Activated CD8-positive, alpha-beta memory T cell treated with anti-CD3 and anti-CD28 coated beads, Interleukin-2, amount 10 ng/mL, durations not matched to agents 7 days and 5 days (primary cell): ENCODE measurements around the gene MAD1L1. TPM values are rescaled to one million over a fixed set of nuclear protein-coding genes. Genes with fewer than 3 reads are reported as not detected.

Experiments
- ATAC-seq: fragments of 150-1000 bp; cut with Tn5 transposase; one replicate; pipeline ENCODE4 v1.10.0; 2021; ENCODE audit warnings: moderate library complexity
- CTCF ChIA-PET: fragments of 350-600 bp; sonication (Branson Sonifier 250); formaldehyde crosslinking; loops from one replicate; lab custom pipeline; 2021; ENCODE audit warnings: antibody characterized with exemption; lab: Charles Lee
- DNase-seq: peaks from one replicate; pipeline ENCODE4 v3.0.0-alpha.2; 2020
- H3K27ac Mint-ChIP-seq: one replicate; pipeline ENCODE4 v1.8.0; 2021; ENCODE audit warnings: mild to moderate bottlenecking, mixed read lengths
- H3K27me3 Mint-ChIP-seq: one replicate; pipeline ENCODE4 v1.8.0; 2021; ENCODE audit warnings: mixed read lengths
- H3K36me3 Mint-ChIP-seq: one replicate; pipeline ENCODE4 v1.8.0; 2021; ENCODE audit warnings: mild to moderate bottlenecking, mixed read lengths
- H3K4me1 Mint-ChIP-seq: one replicate; pipeline ENCODE4 v1.8.0; 2021; ENCODE audit warnings: mixed read lengths
- H3K4me3 Mint-ChIP-seq: one replicate; pipeline ENCODE4 v1.8.0; 2021; ENCODE audit warnings: mild to moderate bottlenecking, moderate library complexity, mixed read lengths
- H3K9me3 Mint-ChIP-seq: one replicate; pipeline ENCODE4 v1.8.0; 2022; ENCODE audit warnings: low read depth, mixed read lengths
- total RNA-seq, 2 experiments: library from RNA; stranded (reverse); gene quantifications; one replicate each; pipeline ENCODE4 v1.2.3, GENCODE V29; 2021

MAD1L1 gene
- total RNA-seq, 2 experiments from 2014 or later, result 60.0 to 97.7 TPM

DNA sequence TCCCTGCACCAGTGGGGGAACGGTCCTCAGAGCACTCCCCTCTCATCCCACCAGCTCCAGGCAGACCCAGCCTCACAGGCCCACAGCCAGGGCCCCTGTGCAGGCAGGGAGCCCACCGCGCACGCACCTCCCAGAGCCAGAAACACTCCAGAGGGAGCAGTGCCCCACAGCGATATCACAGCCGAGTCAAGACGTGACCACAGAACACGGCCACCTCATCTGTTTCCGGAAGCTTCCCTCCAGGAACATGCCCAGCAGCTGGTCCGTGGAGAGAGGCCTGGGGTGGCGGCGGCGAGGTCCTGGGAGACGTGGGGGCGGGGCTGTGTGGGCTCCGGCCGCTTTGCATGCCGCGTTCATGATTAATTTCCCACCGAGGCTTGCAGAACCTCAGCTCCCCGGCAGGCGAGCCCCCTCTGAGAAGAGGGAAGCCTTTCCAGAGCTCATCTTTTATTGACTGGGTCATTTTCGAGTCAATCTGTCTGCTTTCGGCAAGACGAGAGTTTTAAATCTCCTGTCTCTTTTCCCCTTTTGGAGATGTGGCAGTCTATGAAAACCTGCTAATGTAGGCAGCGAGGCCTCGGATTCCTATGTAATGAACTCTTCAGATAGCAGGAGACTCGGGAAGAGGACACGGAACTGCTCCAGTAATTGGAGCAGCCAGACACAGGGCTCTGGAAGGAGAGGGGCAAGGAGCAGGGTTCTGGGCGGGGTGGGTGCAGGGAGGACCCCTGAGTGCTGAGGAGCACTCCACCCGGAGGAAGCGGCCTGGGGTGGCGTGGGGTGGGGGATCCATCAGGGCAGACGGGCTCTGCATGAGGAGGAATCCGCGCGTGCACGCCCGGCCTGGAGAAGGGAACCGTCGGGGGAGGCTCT, 319.9 kb downstream of the MAD1L1 start:
- ATAC-seq, result no peak
- Mint-ChIP-seq H3K27me3 (no peaks in the 10 kb centered on the region), H3K27ac (no peak overlapping the region), H3K4me3 (no peak overlapping the region), H3K4me1 (no peaks in the 10 kb centered on the region), H3K9me3 (no peaks in the 10 kb centered on the region), H3K36me3 (no peaks in the 10 kb centered on the region)
- CTCF ChIA-PET, result interaction anchor here (0.6 kb wide), 1 partner anchor 245 kb away, joined by 3 read pairs; no protein-coding TSS in a partner anchor
- DNase-seq, result no peak

DNA sequence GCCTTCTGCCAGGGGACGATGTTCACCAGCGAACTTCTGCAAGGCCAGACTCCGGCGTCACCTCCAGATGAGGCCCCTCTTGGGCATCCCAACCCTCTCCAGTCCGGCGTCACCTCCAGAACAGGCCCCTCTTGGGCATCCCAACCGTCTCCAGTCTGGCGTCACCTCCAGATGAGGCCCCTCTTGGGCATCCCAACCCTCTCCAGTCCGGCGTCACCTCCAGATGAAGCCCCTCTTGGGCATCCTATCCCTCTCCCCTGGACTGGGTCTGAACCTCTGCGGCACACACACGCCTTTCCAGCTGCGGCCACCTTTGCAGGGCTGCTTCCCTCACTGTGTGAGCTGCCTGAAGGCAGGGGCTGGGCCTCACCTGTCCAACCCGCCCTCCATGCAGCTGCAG, 321.2 kb downstream of the MAD1L1 start:
- H3K4me3 Mint-ChIP-seq, result no peak overlapping the region
- H3K9me3 Mint-ChIP-seq, result no peaks in the 10 kb centered on the region
- no peak overlapping the region for H3K27ac Mint-ChIP-seq
- CTCF ChIA-PET, result no interaction called here
- DNase-seq (no peak), ATAC-seq (no peak)
- H3K27me3 Mint-ChIP-seq, result no peaks in the 10 kb centered on the region
- no peaks in the 10 kb centered on the region for H3K4me1 Mint-ChIP-seq
- H3K36me3 Mint-ChIP-seq, result no peaks in the 10 kb centered on the region

DNA sequence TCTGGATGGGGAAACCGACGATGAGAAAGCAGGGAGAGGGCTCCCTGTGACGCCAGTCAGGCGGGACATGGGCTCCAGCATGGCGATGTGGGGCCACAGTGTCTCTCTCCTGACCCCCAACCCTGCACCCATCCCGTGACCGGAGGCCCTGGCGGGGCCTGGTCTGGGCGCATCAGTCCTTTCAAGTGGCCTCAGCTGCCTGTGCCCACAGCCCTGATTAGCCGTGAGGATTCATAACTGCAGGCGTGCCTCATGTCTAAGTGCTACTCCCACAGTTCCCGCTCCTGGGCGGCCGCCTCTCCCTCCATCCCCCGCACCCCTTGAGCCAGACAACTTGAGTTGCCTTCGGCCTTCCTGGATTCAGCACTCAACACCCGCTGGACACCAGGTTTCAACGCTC, 321.9 kb downstream of the MAD1L1 start:
- no peaks in the 10 kb centered on the region for H3K36me3 Mint-ChIP-seq
- H3K27me3 Mint-ChIP-seq, result no peaks in the 10 kb centered on the region
- no peaks in the 10 kb centered on the region for H3K9me3 Mint-ChIP-seq
- H3K4me1 Mint-ChIP-seq, result no peaks in the 10 kb centered on the region
- DNase-seq, result no peak
- H3K4me3 Mint-ChIP-seq, result no peak overlapping the region
- CTCF ChIA-PET, result no interaction called here
- no peak overlapping the region for H3K27ac Mint-ChIP-seq
- ATAC-seq, result no peak

DNA sequence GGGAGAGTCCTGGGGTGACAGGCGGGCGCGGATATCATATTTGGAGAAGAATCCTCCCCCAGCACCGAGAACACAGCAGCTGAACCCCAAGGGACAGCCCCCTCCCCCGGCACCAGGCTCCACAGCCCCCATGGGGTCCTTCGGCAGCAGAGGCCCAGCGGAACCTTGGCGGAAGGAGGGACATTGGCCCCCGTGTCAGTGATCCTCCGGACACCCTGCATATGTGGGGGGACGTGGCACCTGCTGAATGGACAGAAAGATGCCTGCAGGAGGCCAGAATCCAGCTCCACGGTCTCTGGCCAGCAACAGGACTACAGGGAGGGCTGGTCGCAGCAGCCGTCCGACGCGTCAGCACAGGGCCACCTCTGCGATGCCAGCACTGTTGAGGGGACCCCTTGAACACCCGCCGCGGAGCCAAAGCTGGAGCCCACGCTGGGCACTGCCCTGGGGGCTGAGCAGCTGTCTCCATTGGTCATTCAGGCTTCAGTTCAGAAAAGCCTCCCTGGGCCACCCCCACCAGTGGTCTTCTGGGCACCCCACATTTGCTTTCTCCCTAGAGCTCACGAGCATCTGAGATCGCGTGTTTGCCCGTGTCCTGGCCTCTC, 322.6 kb downstream of the MAD1L1 start:
- Mint-ChIP-seq H3K4me1 (no peaks in the 10 kb centered on the region), H3K27me3 (no peaks in the 10 kb centered on the region), H3K36me3 (no peaks in the 10 kb centered on the region), H3K9me3 (no peaks in the 10 kb centered on the region), H3K4me3 (no peak overlapping the region), H3K27ac (no peak overlapping the region)
- ATAC-seq (no peak), DNase-seq (no peak)
- CTCF ChIA-PET, result no interaction called here

DNA sequence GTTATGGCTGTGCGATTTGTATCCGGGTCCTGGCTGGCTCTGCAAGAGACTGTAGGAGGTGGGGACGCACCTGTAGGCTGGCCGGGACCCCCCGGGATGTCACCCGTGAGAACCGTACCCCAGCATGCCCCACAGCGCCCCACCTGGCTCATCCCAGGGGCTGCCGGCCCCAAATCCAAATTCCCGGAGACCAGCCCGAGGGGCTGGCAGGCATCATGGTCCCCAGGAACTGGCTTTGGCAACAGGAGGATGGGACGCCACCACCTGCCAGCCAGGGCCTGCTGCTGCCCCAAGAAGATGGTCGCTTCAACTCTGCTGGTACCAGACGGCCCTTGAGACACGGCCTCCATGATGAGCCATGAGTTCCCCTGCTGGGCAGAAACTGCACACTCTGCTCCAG, 323.3 kb downstream of the MAD1L1 start:
- DNase-seq, result no peak
- CTCF ChIA-PET, result no interaction called here
- H3K4me3 Mint-ChIP-seq, result no peak overlapping the region
- no peaks in the 10 kb centered on the region for H3K4me1 Mint-ChIP-seq
- no peaks in the 10 kb centered on the region for H3K27me3 Mint-ChIP-seq
- H3K27ac Mint-ChIP-seq, result no peak overlapping the region
- no peaks in the 10 kb centered on the region for H3K9me3 Mint-ChIP-seq
- no peak for ATAC-seq
- H3K36me3 Mint-ChIP-seq, result no peaks in the 10 kb centered on the region

DNA sequence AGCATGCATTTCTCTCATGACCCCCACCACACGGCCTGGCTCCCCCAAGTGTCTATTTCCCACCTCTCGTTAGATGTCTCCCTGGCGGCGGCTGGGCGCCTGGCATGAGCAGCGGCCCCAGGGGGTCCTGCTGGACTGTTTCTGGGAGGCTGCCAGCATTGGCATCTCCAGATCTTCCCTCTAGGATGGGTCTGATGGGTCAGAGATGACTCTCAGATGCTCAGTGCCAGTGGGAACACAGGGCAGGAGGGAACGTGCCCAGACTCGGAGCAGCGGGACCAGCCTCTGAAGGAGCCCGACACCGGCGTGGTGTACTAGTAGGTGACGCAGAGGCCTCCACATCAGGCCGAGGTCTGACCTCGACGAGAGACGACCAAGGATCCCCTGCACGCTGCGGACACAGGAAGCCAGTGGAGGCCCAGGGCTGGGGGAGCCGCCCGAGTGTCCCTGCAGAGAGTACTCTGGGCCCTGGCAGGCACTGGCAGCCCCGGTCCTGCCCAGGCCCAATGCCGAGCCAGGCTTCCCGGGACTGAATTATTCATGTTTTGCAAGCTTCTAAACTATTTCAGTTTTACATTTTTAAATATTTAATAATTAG, 323.8 kb downstream of the MAD1L1 start:
- Mint-ChIP-seq H3K4me1 (no peaks in the 10 kb centered on the region), H3K36me3 (no peaks in the 10 kb centered on the region), H3K4me3 (no peak overlapping the region), H3K27me3 (no peaks in the 10 kb centered on the region), H3K9me3 (no peaks in the 10 kb centered on the region), H3K27ac (no peak overlapping the region)
- CTCF ChIA-PET, result no interaction called here
- DNase-seq, result no peak
- ATAC-seq, result no peak

DNA sequence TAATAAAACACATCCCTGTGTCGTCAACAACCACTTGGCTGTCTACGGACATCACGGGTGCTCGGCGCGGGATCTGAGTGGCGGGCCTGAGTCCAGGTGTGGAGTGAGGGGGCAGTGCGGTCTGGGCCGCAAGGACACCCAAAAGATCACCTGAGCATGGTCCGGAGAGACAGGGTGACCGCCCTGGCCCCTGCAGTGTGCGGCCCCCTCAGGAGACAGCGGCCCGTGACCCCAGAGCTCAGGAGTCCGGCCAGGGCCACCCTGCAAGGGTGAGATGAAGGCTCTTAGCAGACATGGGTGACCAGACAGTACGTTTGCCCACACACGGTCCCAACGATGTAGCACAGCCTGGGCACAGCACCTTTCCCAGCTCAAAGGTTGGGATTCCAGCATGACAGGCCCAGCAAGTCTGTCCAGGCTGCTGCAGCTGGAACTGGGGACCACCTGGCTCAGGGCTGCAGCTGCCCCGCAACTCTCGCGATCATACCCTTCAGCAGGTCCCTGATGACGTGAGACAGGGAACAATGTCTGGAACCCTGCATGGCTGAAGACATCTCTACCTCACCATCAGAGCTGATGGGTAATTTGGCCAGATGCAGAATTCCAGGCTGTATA, 324.9 kb downstream of the MAD1L1 start:
- Mint-ChIP-seq H3K27me3 (no peaks in the 10 kb centered on the region), H3K27ac (no peak overlapping the region), H3K36me3 (no peaks in the 10 kb centered on the region), H3K9me3 (no peaks in the 10 kb centered on the region), H3K4me1 (no peaks in the 10 kb centered on the region), H3K4me3 (no peak overlapping the region)
- CTCF ChIA-PET, result no interaction called here
- ATAC-seq (no peak), DNase-seq (no peak)

DNA sequence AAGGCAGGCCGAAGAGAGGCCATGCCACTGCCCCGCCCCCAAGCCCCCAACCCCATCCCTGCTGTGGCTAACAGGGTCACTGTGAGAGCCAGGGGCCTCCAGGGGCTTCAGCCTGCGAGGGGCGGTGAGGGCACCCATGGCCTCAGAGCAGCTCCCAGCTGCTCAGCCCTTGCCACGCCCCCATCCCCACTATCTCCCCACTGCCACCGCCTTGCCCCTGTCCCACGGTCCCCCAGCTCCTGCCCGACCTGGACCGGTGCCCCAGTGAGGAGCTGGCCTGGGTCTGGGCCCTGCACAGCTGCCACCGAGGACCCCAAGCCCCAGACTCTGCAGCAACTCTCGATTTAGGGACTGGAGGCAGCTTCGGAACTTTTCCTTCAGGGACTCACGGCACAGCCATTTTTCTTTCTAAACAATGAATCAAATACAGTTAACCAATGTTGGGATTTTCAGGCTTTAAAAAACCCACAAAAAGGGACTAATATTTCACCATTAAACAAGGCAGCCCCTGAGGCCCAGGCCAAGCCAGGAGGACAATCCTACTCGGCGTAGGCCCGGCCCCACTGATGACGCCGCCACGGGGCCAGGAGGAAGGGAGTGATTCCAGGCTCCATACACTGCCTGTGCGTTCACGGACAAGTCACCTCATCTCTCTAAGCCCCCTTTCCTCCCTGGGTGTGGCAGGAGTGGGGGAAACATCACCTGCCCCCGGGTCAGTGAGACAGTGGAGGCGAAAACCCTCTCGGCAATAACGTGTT, 325.6 kb downstream of the MAD1L1 start:
- Mint-ChIP-seq H3K4me1 (no peaks in the 10 kb centered on the region), H3K9me3 (no peaks in the 10 kb centered on the region), H3K27ac (no peak overlapping the region), H3K36me3 (no peaks in the 10 kb centered on the region), H3K27me3 (no peaks in the 10 kb centered on the region), H3K4me3 (no peak overlapping the region)
- CTCF ChIA-PET, result no interaction called here
- ATAC-seq, result no peak
- no peak for DNase-seq

DNA sequence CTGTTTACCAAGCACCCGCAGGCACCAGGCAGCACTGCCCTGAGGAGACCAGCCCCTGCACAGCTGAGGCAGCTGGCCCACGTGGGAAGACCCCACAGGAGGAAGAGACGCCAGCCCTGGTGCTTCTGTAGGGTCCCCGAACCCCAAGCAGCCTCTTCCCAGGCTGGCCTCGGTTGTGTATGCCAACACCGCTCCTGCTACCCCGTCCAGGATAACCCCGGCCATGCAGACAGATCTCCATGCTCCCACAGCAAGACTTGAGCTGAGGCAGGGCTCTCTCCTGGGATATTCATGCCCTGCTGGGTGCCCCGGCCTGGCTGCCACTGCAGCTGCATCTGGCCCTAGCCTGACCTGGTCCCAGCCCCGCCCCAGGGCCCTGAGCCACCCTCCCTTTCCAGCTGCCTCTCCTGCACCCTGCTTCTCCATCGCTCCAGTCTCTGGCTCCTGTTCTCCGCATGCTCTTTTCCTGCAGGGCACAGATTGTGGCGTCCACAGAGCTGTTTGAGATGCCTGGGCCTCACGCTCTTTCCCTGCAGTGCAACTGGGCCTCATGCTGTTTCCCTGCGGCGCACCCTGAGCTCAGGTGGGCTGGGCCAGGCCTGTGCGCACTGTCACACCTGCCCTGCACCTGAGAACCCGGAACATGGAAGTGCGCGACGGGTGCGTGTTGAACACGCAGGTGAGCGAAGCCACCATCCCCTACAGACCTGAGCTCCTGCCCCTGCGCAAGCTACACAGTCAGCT, 326.5 kb downstream of the MAD1L1 start:
- H3K36me3 Mint-ChIP-seq, result no peaks in the 10 kb centered on the region
- no peak overlapping the region for H3K27ac Mint-ChIP-seq
- no peaks in the 10 kb centered on the region for H3K27me3 Mint-ChIP-seq
- DNase-seq (no peak), ATAC-seq (no peak)
- H3K4me1 Mint-ChIP-seq, result no peaks in the 10 kb centered on the region
- no peaks in the 10 kb centered on the region for H3K9me3 Mint-ChIP-seq
- CTCF ChIA-PET, result interaction anchor here (0.6 kb wide), 1 partner anchor 111 kb away, joined by 3 read pairs; no protein-coding TSS in a partner anchor
- H3K4me3 Mint-ChIP-seq, result no peak overlapping the region

DNA sequence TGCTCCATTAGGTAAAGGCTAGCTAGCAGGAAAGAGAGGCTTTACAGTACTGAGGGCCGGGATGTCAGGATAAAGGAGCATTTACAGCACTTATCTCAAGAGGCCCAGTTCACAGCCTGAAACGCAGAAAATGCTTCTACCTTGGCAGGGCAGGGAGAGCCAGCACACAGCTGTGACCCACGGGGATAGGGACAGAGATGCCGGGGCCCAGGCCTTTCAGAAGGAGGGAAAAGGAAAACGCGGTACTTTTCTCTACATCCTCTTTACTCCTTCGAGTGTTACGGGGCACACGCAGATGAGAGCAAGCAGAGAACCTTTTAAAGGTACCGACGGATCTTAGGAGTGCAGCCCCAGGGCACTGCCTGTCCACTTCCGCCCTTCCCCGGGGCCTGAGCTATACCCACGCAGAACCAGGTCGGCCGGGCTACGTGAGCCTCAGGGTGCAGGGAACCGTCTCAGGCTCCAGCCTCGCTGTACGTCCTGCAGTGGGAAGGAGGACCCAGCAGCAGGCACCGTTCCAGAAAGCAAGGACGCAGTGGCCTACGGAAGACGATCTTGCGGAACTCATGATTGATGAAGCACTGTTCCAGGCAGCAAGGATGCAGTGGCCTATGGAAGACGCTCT, 330.4 kb downstream of the MAD1L1 start:
- Mint-ChIP-seq H3K27ac (no peak overlapping the region), H3K27me3 (no peaks in the 10 kb centered on the region), H3K36me3 (no peaks in the 10 kb centered on the region), H3K4me3 (no peak overlapping the region), H3K9me3 (no peaks in the 10 kb centered on the region), H3K4me1 (no peaks in the 10 kb centered on the region)
- no peak for ATAC-seq
- DNase-seq, result no peak
- CTCF ChIA-PET, result no interaction called here

DNA sequence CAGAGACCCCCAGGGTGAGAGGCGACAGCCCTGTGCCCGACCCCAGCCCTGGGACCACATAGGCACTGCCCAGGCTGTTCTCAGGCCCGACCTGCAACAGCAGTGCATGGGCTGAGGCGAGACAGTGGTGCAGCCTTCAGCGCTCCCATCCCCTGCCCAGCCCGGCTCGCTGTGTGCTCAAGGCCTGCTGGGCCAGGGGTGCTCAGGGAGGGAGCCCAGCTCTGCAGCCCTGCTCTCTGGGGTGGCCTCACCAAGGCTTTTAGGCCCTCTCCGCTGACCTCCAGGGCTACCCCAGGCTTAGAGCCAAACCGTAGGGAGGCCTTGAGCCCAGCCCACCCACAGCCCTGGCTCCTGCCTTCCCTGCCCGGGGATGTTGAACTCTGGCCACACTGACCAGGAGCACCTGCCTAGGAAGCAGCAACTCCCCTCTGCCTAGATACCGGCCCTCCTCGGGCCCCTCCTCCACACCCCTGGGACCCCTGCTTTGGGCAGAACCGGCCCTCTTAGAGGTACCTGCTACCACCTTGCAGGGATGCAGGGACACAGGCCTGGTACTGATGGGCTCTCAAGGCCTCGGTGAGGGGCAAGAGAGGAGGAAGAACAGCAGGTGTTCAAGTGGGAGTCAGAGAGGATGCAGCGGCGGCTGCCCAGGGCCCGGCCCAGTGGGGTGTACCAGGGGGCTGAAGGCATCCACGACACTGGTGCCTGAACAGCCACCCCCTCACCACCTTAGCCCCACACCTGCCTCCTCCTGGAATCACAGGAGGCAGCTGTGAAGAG, 331.1 kb downstream of the MAD1L1 start:
- Mint-ChIP-seq H3K36me3 (no peaks in the 10 kb centered on the region), H3K27ac (no peak overlapping the region), H3K9me3 (no peaks in the 10 kb centered on the region), H3K4me1 (no peaks in the 10 kb centered on the region), H3K27me3 (no peaks in the 10 kb centered on the region), H3K4me3 (no peak overlapping the region)
- ATAC-seq (no peak), DNase-seq (no peak)
- CTCF ChIA-PET, result no interaction called here

DNA sequence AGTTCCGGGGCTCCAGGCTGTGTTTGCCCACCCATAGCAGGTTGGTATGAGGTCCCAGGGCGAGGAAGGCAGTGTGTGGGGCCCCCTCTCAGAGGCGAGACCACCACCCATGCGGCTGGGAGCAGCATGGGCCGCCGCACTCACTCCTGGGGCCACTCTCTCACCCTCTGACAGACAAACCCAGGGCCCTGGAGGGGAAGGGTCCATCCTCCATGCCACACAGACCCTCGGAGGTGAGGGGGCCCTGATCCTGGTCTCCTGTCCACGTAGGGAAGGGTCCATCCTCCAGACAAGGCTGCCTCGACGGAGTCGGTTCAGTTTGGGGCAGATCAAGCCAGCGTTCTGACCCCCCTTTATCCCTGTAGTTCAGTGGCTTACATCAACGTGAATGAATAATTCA, 331.9 kb downstream of the MAD1L1 start:
- H3K27ac Mint-ChIP-seq, result no peak overlapping the region
- H3K4me3 Mint-ChIP-seq, result no peak overlapping the region
- no peaks in the 10 kb centered on the region for H3K27me3 Mint-ChIP-seq
- no peaks in the 10 kb centered on the region for H3K4me1 Mint-ChIP-seq
- CTCF ChIA-PET, result no interaction called here
- no peaks in the 10 kb centered on the region for H3K9me3 Mint-ChIP-seq
- DNase-seq (no peak), ATAC-seq (no peak)
- H3K36me3 Mint-ChIP-seq, result no peaks in the 10 kb centered on the region
